ENCODE results near the gene C1orf185. TPM values are rescaled to one million over a fixed set of nuclear protein-coding genes. Genes with fewer than 3 reads are reported as not detected.
"Not testable (repeated sequence)": the region's sequence is repeated elsewhere in the genome, so short reads cannot be mapped to it uniquely, and the experiment has no call there.

C1orf185 gene
- 0.15 TPM in 1 of 2 replicates, not detected in the other for total RNA-seq

GRCh38 chr1:51101976-51102375 is at the start of gene C1orf185:
Gene C1orf185, plus strand, starts transcription at chr1:51102228. Its CDS starts 6 bp downstream, at chr1:51102234.
- DNase-seq (ENCODE audit: low read depth) = no peak

- no peak for DNase-seq (ENCODE audit: low read depth)
Observed at GRCh38 chr1:51058858-51059257, 43.2 kb upstream of the C1orf185 start.

GRCh38 chr1:51061231-51061918 is 40.7 kb upstream of the C1orf185 start:
- DNase-seq (ENCODE audit: low read depth) = peak; percentile 31

GRCh38 chr1:51063121-51063520 is 38.9 kb upstream of the C1orf185 start:
- peak; percentile 99 for DNase-seq (ENCODE audit: low read depth)

- DNase-seq (ENCODE audit: low read depth) = peak; percentile 65
Observed at GRCh38 chr1:51070011-51070410, 32.0 kb upstream of the C1orf185 start.

- peak; percentile 56 for DNase-seq (ENCODE audit: low read depth)
Observed at GRCh38 chr1:51070640-51071039, 31.4 kb upstream of the C1orf185 start.

- no peak for DNase-seq (ENCODE audit: low read depth)
Observed at GRCh38 chr1:51071291-51072042, 30.6 kb upstream of the C1orf185 start.

- no peak for DNase-seq (ENCODE audit: low read depth)
Observed at GRCh38 chr1:51072043-51072439, 30.0 kb upstream of the C1orf185 start.

GRCh38 chr1:51072651-51073050 is 29.4 kb upstream of the C1orf185 start:
- no peak for DNase-seq (ENCODE audit: low read depth)

GRCh38 chr1:51073456-51073855 is 28.6 kb upstream of the C1orf185 start:
- DNase-seq (ENCODE audit: low read depth) = no peak

- no peak for DNase-seq (ENCODE audit: low read depth)
Observed at GRCh38 chr1:51086496-51087271, 15.3 kb upstream of the C1orf185 start.

- peak; percentile 4 for DNase-seq (ENCODE audit: low read depth)
Observed at GRCh38 chr1:51088474-51088873, 13.6 kb upstream of the C1orf185 start.

GRCh38 chr1:51093581-51093980 is 8.4 kb upstream of the C1orf185 start:
- DNase-seq (ENCODE audit: low read depth) = peak; percentile 2

GRCh38 chr1:51097171-51097570 is 4.9 kb upstream of the C1orf185 start:
- no peak for DNase-seq (ENCODE audit: low read depth)

- no peak for DNase-seq (ENCODE audit: low read depth)
Observed at GRCh38 chr1:51100264-51100880, 1.7 kb upstream of the C1orf185 start.

GRCh38 chr1:51114137-51114536 is 12.1 kb downstream of the C1orf185 start:
- DNase-seq (ENCODE audit: low read depth) = no peak

GRCh38 chr1:51115714-51116404 is 13.8 kb downstream of the C1orf185 start:
- no peak for DNase-seq (ENCODE audit: low read depth)

- DNase-seq (ENCODE audit: low read depth) = no peak
Observed at GRCh38 chr1:51119331-51119730, 17.3 kb downstream of the C1orf185 start.

GRCh38 chr1:51120629-51121028 is 18.6 kb downstream of the C1orf185 start:
- no peak for DNase-seq (ENCODE audit: low read depth)

GRCh38 chr1:51127152-51127551 is 25.1 kb downstream of the C1orf185 start:
- DNase-seq (ENCODE audit: low read depth) = not testable (repeated sequence)

- DNase-seq (ENCODE audit: low read depth) = no peak
Observed at GRCh38 chr1:51131185-51131584, 29.2 kb downstream of the C1orf185 start.
